Breast epithelium (tissue), 4 donors: ENCODE measurements around the gene NCOR2. TPM values are rescaled to one million over a fixed set of nuclear protein-coding genes. Genes with fewer than 3 reads are reported as not detected.
A peak's percentile ranks its signal among the peaks of the same experiment; 100 is the strongest.

Experiments used
- DNase-seq, 2 donors: peaks; one replicate each; pipeline ENCODE4 v3.0.0-alpha.2; 2019; ENCODE audit warnings: low spot score in 2 of 2
- H3K27ac ChIP-seq, 2 donors: fragments of 200-600 bp; sonication (generic) in 1 of 2; one replicate each; pipeline ENCODE4 v1.5.1; 2016 to 2019; ENCODE audit warnings: mild to moderate bottlenecking in 1 of 2
- H3K27me3 ChIP-seq, 2 donors: fragments of 200-600 bp; sonication (generic) in 1 of 2; one replicate each; pipeline versions ENCODE4 v1.5.1 to v1.6.0; 2017 to 2019; ENCODE audit warnings: control low read depth in 1 of 2, mild to moderate bottlenecking in 1 of 2
- H3K36me3 ChIP-seq: fragments of 200-600 bp; one replicate; pipeline ENCODE4 v1.5.1; 2019
- H3K4me1 ChIP-seq, 2 donors: fragments of 200-600 bp; sonication (generic); one replicate each; pipeline ENCODE4 v1.5.1; 2016 to 2019; ENCODE audit warnings: control low read depth in 1 of 2
- H3K4me3 ChIP-seq, 3 donors: fragments of 200-600 bp; sonication (generic); 1 replicate in 2 of 3; 2 replicates in 1 of 3; pipeline ENCODE4 v1.5.1; 2016 to 2019; ENCODE audit warnings: mild to moderate bottlenecking in 3 of 3, moderate library complexity in 2 of 3
- H3K9me3 ChIP-seq, 2 donors: fragments of 200-600 bp; sonication (generic) in 1 of 2; one replicate each; pipeline ENCODE4 v1.5.1; 2016 to 2019; ENCODE audit warnings: control low read depth in 1 of 2
- CTCF ChIP-seq, 3 donors: fragments of 450-650 bp; IDR thresholded peaks; one replicate each; pipeline ENCODE4 v1.5.1; 2016 to 2017; ENCODE audit warnings: antibody characterized with exemption in 3 of 3, mild to moderate bottlenecking in 3 of 3, moderate library complexity in 3 of 3
- POLR2A ChIP-seq: fragments of 450-650 bp; IDR thresholded peaks from one replicate; pipeline ENCODE4 v1.6.1; 2016; ENCODE audit warnings: antibody characterized with exemption, mild to moderate bottlenecking, moderate library complexity
- POLR2AphosphoS5 ChIP-seq, 3 donors: sonication (generic); formaldehyde crosslinking; IDR thresholded peaks; one replicate each; pipeline ENCODE4 v1.6.1; 2017; ENCODE audit warnings: antibody characterized with exemption in 3 of 3
- intact Hi-C: fragments of 100-400 bp; cut with DNase I; formaldehyde crosslinking; loops from one replicate; pipeline ENCODE4 v1.15.1; 2023; ENCODE audit warnings: low total_unique reads
- total RNA-seq, 3 donors: library from RNA; depleted of rRNA; stranded (reverse); fragments of >200 nt; gene quantifications; one replicate each; pipeline ENCODE4 v1.1.0, GENCODE V29; 2016

The NCOR2 gene
- total RNA-seq: 10 to 100 TPM; 58.4 to 83.9 (median 71.7) TPM

GRCh38 chr12:124566997-124567672, at the start of gene NCOR2:
TSS of gene NCOR2 (minus strand) at chr12:124567612. CDS start at chr12:124495251, 72,361 bp downstream.
- H3K4me1 ChIP-seq: peaks cover 4 to 10% of the 10 kb centered on the region in 2 donors
- intact Hi-C loops: no loop called here
- peak within 1 kb of the TSS; percentile 98 for H3K27ac ChIP-seq
- peak within 1 kb of the TSS; percentile 97 to 99 (median 98) for H3K4me3 ChIP-seq
- no peak for DNase-seq
- H3K27me3 ChIP-seq: no peaks in the 10 kb centered on the region
- TF ChIP-seq POLR2AphosphoS5 (IDR thresholded peaks at IDR 0.05): peak in 1 of 3 donors; percentile 12
- no peak for TF ChIP-seq CTCF (IDR thresholded peaks at IDR 0.05)
- H3K36me3 ChIP-seq: no peaks in the 10 kb centered on the region
- H3K9me3 ChIP-seq: no peaks in the 10 kb centered on the region

GRCh38 chr12:124616394-124617221, 49.2 kb upstream of the NCOR2 start:
- Histone ChIP-seq H3K9me3 (no peaks in the 10 kb centered on the region), H3K27me3 (no peaks in the 10 kb centered on the region), H3K4me3 (no peak overlapping the region), H3K4me1 (peaks cover 3 to 5% of the 10 kb centered on the region in 2 donors), H3K27ac (no peak overlapping the region), H3K36me3 (no peaks in the 10 kb centered on the region)
- intact Hi-C loops: no loop called here
- no peak for TF ChIP-seq POLR2A
- TF ChIP-seq CTCF (IDR thresholded peaks at IDR 0.05): no peak
- no peak for TF ChIP-seq POLR2AphosphoS5 (IDR thresholded peaks at IDR 0.05)
- no peak for DNase-seq

- no peaks in the 10 kb centered on the region for H3K27me3 ChIP-seq
- TF ChIP-seq POLR2A: no peak
- no peak for TF ChIP-seq CTCF (IDR thresholded peaks at IDR 0.05)
- TF ChIP-seq POLR2AphosphoS5 (IDR thresholded peaks at IDR 0.05): no peak
- no peak overlapping the region for H3K27ac ChIP-seq
- peaks cover 0 to under 1% of the 10 kb centered on the region in 2 donors for H3K4me1 ChIP-seq
- intact Hi-C loops: no loop called here
- no peak overlapping the region for H3K4me3 ChIP-seq
- no peak for DNase-seq
- no peaks in the 10 kb centered on the region for H3K9me3 ChIP-seq
- H3K36me3 ChIP-seq: no peaks in the 10 kb centered on the region
Measured at GRCh38 chr12:124614512-124615292, 47.3 kb upstream of the NCOR2 start.

- Histone ChIP-seq H3K4me1 (peaks cover 3 to 13% of the 10 kb centered on the region in 2 donors), H3K27me3 (no peaks in the 10 kb centered on the region), H3K36me3 (no peaks in the 10 kb centered on the region), H3K4me3 (no peak overlapping the region), H3K9me3 (no peaks in the 10 kb centered on the region), H3K27ac (no peak overlapping the region)
- DNase-seq: no peak
- intact Hi-C loops: no loop called here
- TF ChIP-seq CTCF (IDR thresholded peaks at IDR 0.05): no peak
- no peak for TF ChIP-seq POLR2AphosphoS5 (IDR thresholded peaks at IDR 0.05)
- TF ChIP-seq POLR2A: no peak
Measured at GRCh38 chr12:124613151-124613585, 45.8 kb upstream of the NCOR2 start.
